Endothelial cell of umbilical vein (primary cell): ENCODE data around the gene HAND2. TPM values are rescaled to one million over a fixed set of nuclear protein-coding genes. Genes with fewer than 3 reads are reported as not detected.

Experiments used
- BruUV-seq: library from RNA; stranded (reverse); fragments of 400-500 nt; replicated peaks from 2 replicates; lab custom pipeline; 2021; lab: Mats Ljungman, UMichigan
- CTCF ChIA-PET: fragments of 300-600, 350-600 bp; sonication (Branson Sonifier 250); formaldehyde crosslinking; loops from one replicate; lab custom pipeline; 2021; ENCODE audit warnings: antibody characterized with exemption, inconsistent platforms; lab: Charles Lee
- POLR2A ChIA-PET: fragments of 300-600, 350-600 bp; sonication (Branson Sonifier 250); formaldehyde crosslinking; loops from one replicate; lab custom pipeline; 2021; ENCODE audit warnings: antibody characterized with exemption, inconsistent platforms; lab: Charles Lee
- DNase-seq: peaks from one replicate; pipeline ENCODE4 v3.0.0-alpha.2; 2011; ENCODE audit warnings: low read depth, low spot score
- FAIRE-seq: peaks from 2 replicates; lab custom pipeline; 2011; peaks lifted over from hg19 to GRCh38; lab: Jason Lieb, UNC
- H2AFZ ChIP-seq: 2 replicates; pipeline ENCODE4 v1.6.0; 2012; ENCODE audit warnings: low read depth, low read length, control low read depth, inconsistent platforms
- H3K27ac ChIP-seq: 2 replicates; pipeline ENCODE4 v1.5.1; 2011; ENCODE audit warnings: low read depth, mild to moderate bottlenecking, control low read depth, low read length, moderate library complexity; ENCODE audit not compliant: insufficient read depth
- H3K27me3 ChIP-seq, 2 experiments: 2 replicates each; pipeline versions ENCODE4 v1.6.0 to v1.6.1; 2011; ENCODE audit warnings: low read length in 2 of 2, mixed read lengths in 1 of 2; ENCODE audit not compliant: control insufficient read depth in 2 of 2, insufficient read depth in 2 of 2
- H3K36me3 ChIP-seq, 2 experiments: 2 replicates in 1 of 2; 3 replicates in 1 of 2; pipeline ENCODE4 v1.5.1; 2011; ENCODE audit warnings: low read length in 2 of 2, mild to moderate bottlenecking in 1 of 2, moderate library complexity in 1 of 2; ENCODE audit not compliant: control insufficient read depth in 2 of 2, insufficient read depth in 2 of 2; ENCODE audit errors: extremely low read depth in 1 of 2
- H3K4me1 ChIP-seq: 3 replicates; pipeline ENCODE4 v1.5.1; 2011; ENCODE audit warnings: mild to moderate bottlenecking, low read length; ENCODE audit not compliant: control insufficient read depth, insufficient read depth; ENCODE audit errors: extremely low read depth
- H3K4me2 ChIP-seq: 2 replicates; pipeline ENCODE4 v1.6.1; 2011; ENCODE audit warnings: low read length, control low read depth, mixed read lengths; ENCODE audit not compliant: insufficient read depth
- H3K4me3 ChIP-seq, 3 experiments: fragments of 200-600 bp in 1 of 3; sonication (generic), shearing (Covaris generic) in 1 of 3; replicated peaks in 1 of 3; 2 replicates each; pipeline ENCODE4 v1.5.1; 2011 to 2016; ENCODE audit warnings: control low read depth in 3 of 3, low read length in 3 of 3, mild to moderate bottlenecking in 2 of 3, inconsistent platforms in 1 of 3, low read depth in 1 of 3, moderate library complexity in 1 of 3; ENCODE audit not compliant: insufficient read depth in 1 of 3
- H3K79me2 ChIP-seq: 2 replicates; pipeline ENCODE4 v1.6.0; 2012; ENCODE audit warnings: low read length, inconsistent platforms; ENCODE audit not compliant: control insufficient read depth, insufficient read depth
- H3K9ac ChIP-seq: replicated peaks from 2 replicates; pipeline ENCODE3; 2011; ENCODE audit warnings: low read length, control low read depth; ENCODE audit not compliant: insufficient read depth; ENCODE audit errors: extremely low read depth
- H3K9me1 ChIP-seq: replicated peaks from 3 replicates; pipeline ENCODE4 v1.6.0; 2011; ENCODE audit warnings: mild to moderate bottlenecking, low read length; ENCODE audit not compliant: control insufficient read depth, insufficient read depth; ENCODE audit errors: extremely low read depth
- H3K9me3 ChIP-seq: replicated peaks from 2 replicates; pipeline ENCODE4 v1.5.1; 2012; ENCODE audit warnings: low read length, inconsistent platforms; ENCODE audit not compliant: control insufficient read depth, insufficient read depth
- H4K20me1 ChIP-seq: replicated peaks from 2 replicates; pipeline ENCODE3; 2011; ENCODE audit warnings: mild to moderate bottlenecking, low read length; ENCODE audit not compliant: control insufficient read depth, insufficient read depth; ENCODE audit errors: extremely low read depth
- FOS ChIP-seq: IDR thresholded peaks from 2 replicates; pipeline ENCODE4 v1.6.1; 2011; ENCODE audit warnings: mild to moderate bottlenecking, low read length, moderate library complexity, borderline replicate concordance; ENCODE audit not compliant: insufficient read depth
- GATA2 ChIP-seq: IDR thresholded peaks from 2 replicates; pipeline ENCODE4 v1.7.0; 2011; ENCODE audit warnings: low read depth, mild to moderate bottlenecking, moderate library complexity, mixed read lengths, low read length; ENCODE audit not compliant: insufficient read length, insufficient read depth
- JUN ChIP-seq: IDR thresholded peaks from 2 replicates; pipeline ENCODE4 v1.6.1; 2011; ENCODE audit warnings: borderline replicate concordance, low read depth; ENCODE audit not compliant: insufficient read length, insufficient read depth
- MAX ChIP-seq: IDR thresholded peaks from 2 replicates; pipeline ENCODE4 v1.6.1; 2011; ENCODE audit not compliant: insufficient read depth, insufficient read length
- MYC ChIP-seq: IDR thresholded peaks from one replicate; pipeline ENCODE4 v1.6.1; 2011; ENCODE audit warnings: mild to moderate bottlenecking, low read depth, low read length
- POLR2A ChIP-seq: IDR thresholded peaks from 2 replicates; pipeline ENCODE4 v1.6.1; 2012; ENCODE audit warnings: low read depth, mild to moderate bottlenecking, control low read depth, low read length
- POLR2AphosphoS5 ChIP-seq: IDR thresholded peaks from 2 replicates; pipeline ENCODE4 v1.6.1; 2012; ENCODE audit warnings: low read depth, mild to moderate bottlenecking, control low read depth, low read length, moderate library complexity; ENCODE audit not compliant: insufficient read depth
- dilution Hi-C: fragments of 300-500 bp; cut with MboI; formaldehyde crosslinking; loops from one replicate; pipeline ENCODE4 v1.15.0; 2019; ENCODE audit warnings: low sequenced_read_pairs; ENCODE audit not compliant: extremely low pct_ligation_motif_present
- intact Hi-C: fragments of 100-400 bp; cut with micrococcal nuclease; formaldehyde crosslinking; loops from one replicate; pipeline ENCODE4 v1.10.0; 2022
- polyA plus RNA-seq, 4 experiments: library from polyadenylated mRNA; depleted of rRNA in 3 of 4; stranded (reverse) in 3 of 4; unstranded in 1 of 4; fragments of >200 nt; gene quantifications; 2 replicates each; pipeline versions ENCODE4 v1.2.1 to v1.2.3, GENCODE V29; 2011 to 2012; ENCODE audit warnings: missing spikeins in 1 of 4
- total RNA-seq: library from RNA; stranded (reverse); gene quantifications from 2 replicates; pipeline ENCODE4 v1.2.3, GENCODE V29; 2021
- TF ChIP-seq, protein P1 (sequence below), 2 donors: IDR thresholded peaks; 1 replicate in 1 of 2; 2 replicates in 1 of 2; pipeline ENCODE4 v1.5.1; 2011; ENCODE audit warnings: low read length in 2 of 2, mild to moderate bottlenecking in 2 of 2, moderate library complexity in 2 of 2, control low read depth in 1 of 2, inconsistent platforms in 1 of 2, low read depth in 1 of 2; ENCODE audit not compliant: insufficient read depth in 1 of 2; ENCODE audit errors: extremely low read depth in 1 of 2

Gene HAND2
- total and polyA plus RNA-seq, 2 donors (not counting 3 experiments of a cell fraction or from before 2014, with no cell fraction given), result not detected

- Histone ChIP-seq H3K79me2 (no peaks in the 10 kb centered on the region), H3K27ac (no peak overlapping the region), H3K36me3 (no peaks in the 10 kb centered on the region), H3K4me1 (peaks cover 3% of the 10 kb centered on the region), H3K4me2 (no peak overlapping the region), H3K9me1 (no peaks in the 10 kb centered on the region), H2AFZ (no peak overlapping the region), H3K9ac (no peak overlapping the region), H4K20me1 (no peaks in the 10 kb centered on the region), H3K9me3 (no peaks in the 10 kb centered on the region), H3K4me3 (no peak overlapping the region), H3K27me3 (peaks cover 79 to 87% of the 10 kb centered on the region in 2 experiments)
- DNase-seq (no peak), FAIRE-seq (no peak)
- BruUV-seq, result no TSS peak
- ChIA-PET POLR2A (no interaction called here), CTCF (no interaction called here)
- intact Hi-C loops, result no loop called here
- dilution Hi-C loops, result no loop called here
- TF ChIP-seq POLR2AphosphoS5, result no peak
- TF ChIP-seq, protein P1, sequence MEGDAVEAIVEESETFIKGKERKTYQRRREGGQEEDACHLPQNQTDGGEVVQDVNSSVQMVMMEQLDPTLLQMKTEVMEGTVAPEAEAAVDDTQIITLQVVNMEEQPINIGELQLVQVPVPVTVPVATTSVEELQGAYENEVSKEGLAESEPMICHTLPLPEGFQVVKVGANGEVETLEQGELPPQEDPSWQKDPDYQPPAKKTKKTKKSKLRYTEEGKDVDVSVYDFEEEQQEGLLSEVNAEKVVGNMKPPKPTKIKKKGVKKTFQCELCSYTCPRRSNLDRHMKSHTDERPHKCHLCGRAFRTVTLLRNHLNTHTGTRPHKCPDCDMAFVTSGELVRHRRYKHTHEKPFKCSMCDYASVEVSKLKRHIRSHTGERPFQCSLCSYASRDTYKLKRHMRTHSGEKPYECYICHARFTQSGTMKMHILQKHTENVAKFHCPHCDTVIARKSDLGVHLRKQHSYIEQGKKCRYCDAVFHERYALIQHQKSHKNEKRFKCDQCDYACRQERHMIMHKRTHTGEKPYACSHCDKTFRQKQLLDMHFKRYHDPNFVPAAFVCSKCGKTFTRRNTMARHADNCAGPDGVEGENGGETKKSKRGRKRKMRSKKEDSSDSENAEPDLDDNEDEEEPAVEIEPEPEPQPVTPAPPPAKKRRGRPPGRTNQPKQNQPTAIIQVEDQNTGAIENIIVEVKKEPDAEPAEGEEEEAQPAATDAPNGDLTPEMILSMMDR (IDR thresholded peaks at IDR 0.05; ENCODE audit: extremely low read depth in 1 of 2, insufficient read depth in 1 of 2, low read depth in 1 of 2, low read length in 2 of 2), result no peak
- no peak for TF ChIP-seq MAX
- TF ChIP-seq JUN, result no peak
- TF ChIP-seq POLR2A, result no peak
- TF ChIP-seq MYC, result no peak
- no peak for TF ChIP-seq GATA2
- no peak for TF ChIP-seq FOS
These were observed 28.4 kb downstream of the HAND2 start for GRCh38 chr4:173501592-173502150.
